RWPE1 (cell line): ENCODE measurements around the gene OSTN.
A peak's percentile ranks its signal among the peaks of the same experiment; 100 is the strongest.
"Not testable (repeated sequence)": the region's sequence is repeated elsewhere in the genome, so short reads cannot be mapped to it uniquely, and the experiment has no call there.

Experiments
- CTCF ChIA-PET: fragments of 350-600 bp; sonication (Branson Sonifier 250); formaldehyde crosslinking; extraction: SDS; loops from one replicate; lab custom pipeline; 2021; lab: Yijun Ruan, JAX
- POLR2A ChIA-PET: fragments of 400-600 bp; formaldehyde crosslinking; extraction: SDS; loops from one replicate; lab custom pipeline; 2020; ENCODE audit warnings: antibody characterized with exemption; ENCODE audit not compliant: low non-redundant PET; lab: Yijun Ruan, JAX
- DNase-seq: peaks from one replicate; pipeline ENCODE4 v3.0.0; 2012; ENCODE audit warnings: low spot score
- H3K27ac ChIP-seq: fragments of 450-650 bp; 2 replicates; pipeline ENCODE4 v1.5.1; 2017
- TF ChIP-seq, protein P1 (sequence below): fragments of 450-650 bp; conservative IDR thresholded peaks from 2 replicates; pipeline ENCODE4 v1.5.1; 2017; ENCODE audit warnings: low read depth, mild to moderate bottlenecking

Gene OSTN

DNA sequence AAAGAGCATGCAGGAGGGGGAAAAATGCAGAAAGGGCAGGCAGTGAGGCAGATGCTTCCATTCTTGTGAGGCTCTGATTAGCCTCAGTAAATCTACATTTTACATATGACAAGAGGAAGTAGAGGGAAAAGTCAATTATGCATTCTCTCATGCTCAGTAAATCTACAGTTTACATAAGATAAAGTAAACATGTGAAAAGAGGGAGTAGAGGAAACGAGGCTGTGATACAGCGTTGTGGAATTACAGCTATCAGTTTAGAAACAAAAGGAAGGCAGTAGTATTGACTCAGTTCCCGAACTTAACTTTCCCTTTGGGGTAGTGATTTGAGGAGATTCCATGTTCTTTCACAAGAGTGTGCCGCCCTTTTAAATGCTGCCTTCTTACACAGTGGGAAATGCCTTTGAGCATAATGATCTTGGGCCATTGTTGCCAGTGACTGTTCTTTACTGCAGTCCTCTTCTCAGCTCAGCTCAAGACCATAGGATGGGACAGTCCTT lies 39.3 kb downstream of the OSTN start:
- DNase-seq = peak; percentile 4

DNA sequence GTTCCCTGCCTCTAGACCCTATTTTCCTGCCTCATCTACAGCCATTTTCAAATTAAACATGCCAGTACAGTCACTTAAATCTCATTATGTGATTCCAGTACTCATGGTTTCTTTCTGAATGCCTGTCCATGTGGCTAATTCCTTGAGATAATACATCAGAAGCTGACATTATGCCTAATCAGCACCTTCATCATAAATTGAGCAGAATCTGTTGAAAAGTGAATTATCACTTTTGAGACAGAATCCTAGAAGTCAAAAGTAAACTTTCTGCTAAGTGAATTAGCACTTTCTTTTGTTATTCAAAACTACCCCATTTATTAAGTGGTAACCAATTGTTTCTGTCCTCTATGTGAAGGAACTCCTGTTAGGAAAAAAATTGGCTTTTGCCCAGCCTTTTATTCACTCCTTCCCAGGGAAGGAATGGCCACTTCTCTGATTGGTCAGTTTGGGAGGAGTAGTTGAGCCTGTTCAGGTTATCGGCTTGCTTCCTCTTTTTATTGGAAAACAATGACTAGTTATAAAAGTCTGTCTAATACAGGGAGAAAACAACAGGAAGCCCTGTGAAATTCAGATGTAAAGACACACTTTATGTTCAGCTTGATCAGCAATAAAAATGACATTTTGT lies 40.5 kb downstream of the OSTN start:
- ChIA-PET CTCF (interaction anchor here (1.4 kb wide), 1 partner anchor 117 kb away, joined by 4 read pairs; no protein-coding TSS in a partner anchor), POLR2A (no interaction called here)
- H3K27ac ChIP-seq = no peak overlapping the region
- TF ChIP-seq, protein P1, sequence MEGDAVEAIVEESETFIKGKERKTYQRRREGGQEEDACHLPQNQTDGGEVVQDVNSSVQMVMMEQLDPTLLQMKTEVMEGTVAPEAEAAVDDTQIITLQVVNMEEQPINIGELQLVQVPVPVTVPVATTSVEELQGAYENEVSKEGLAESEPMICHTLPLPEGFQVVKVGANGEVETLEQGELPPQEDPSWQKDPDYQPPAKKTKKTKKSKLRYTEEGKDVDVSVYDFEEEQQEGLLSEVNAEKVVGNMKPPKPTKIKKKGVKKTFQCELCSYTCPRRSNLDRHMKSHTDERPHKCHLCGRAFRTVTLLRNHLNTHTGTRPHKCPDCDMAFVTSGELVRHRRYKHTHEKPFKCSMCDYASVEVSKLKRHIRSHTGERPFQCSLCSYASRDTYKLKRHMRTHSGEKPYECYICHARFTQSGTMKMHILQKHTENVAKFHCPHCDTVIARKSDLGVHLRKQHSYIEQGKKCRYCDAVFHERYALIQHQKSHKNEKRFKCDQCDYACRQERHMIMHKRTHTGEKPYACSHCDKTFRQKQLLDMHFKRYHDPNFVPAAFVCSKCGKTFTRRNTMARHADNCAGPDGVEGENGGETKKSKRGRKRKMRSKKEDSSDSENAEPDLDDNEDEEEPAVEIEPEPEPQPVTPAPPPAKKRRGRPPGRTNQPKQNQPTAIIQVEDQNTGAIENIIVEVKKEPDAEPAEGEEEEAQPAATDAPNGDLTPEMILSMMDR = no peak
- no peak for DNase-seq

More for the DNA sequence above, 39.3 kb downstream of the OSTN start:
- ChIA-PET POLR2A (no interaction called here), CTCF (no interaction called here)
- TF ChIP-seq, protein P1 = no peak
- H3K27ac ChIP-seq = no peak overlapping the region

DNA sequence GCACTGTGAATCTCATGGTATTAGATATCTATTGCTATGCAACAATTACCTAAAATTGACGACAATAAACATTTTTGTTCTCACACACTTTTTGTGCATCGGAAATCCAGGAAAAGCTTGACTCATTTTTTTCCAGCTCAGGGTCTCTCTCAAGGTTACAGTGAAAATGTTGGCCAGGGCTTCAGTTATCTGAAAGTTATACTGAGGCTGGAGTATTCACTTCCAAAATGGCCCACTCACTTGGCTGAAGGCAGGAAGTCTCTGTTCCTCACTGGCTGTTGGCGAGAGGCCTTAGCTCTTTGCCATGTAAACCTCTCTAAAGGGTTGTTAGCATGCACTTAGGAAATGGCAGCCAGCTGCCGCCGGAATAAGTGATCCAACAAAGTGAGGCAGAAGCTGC lies 41.4 kb downstream of the OSTN start:
- TF ChIP-seq, protein P1 = no peak
- DNase-seq = no peak
- CTCF ChIA-PET = interaction anchor here (1.4 kb wide), 1 partner anchor 116 kb away, joined by 4 read pairs; no protein-coding TSS in a partner anchor
- H3K27ac ChIP-seq = no peak overlapping the region
- POLR2A ChIA-PET = no interaction called here

DNA sequence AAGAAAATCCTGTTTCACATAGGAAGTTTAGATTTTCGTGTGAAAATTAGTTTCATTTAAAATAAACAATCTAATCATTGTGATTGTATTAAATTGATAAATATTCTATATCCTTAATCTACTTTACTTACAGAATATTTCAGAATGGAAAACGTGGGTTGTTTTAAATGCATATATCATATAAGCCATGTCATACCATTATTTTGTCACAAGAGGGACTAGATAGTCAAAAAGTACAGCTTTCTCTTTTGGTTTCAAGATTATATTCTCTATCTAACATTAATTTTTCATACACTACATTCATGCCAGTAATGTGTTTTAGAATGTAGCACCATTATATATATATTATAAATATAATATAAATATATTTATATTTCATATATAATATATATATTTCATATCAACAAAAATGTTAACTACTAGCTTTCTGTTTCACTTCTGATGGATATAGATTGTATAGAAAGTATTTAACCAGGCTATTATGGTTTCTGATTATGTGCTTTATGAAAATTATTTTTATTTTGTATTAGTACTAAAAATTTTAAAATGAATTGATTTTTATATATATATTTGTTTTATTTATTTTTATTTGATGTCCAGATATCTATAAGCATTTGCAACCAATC lies 45.3 kb downstream of the OSTN start:
- TF ChIP-seq, protein P1 = peak; percentile 43
- H3K27ac ChIP-seq = no peak overlapping the region
- ChIA-PET CTCF (interaction anchor here (0.5 to 1.0 kb wide), 4 partner anchors 21 to 133 kb away, joined by 3 to 4 read pairs (median 3); no protein-coding TSS in a partner anchor), POLR2A (no interaction called here)
- peak; percentile 14 for DNase-seq

DNA sequence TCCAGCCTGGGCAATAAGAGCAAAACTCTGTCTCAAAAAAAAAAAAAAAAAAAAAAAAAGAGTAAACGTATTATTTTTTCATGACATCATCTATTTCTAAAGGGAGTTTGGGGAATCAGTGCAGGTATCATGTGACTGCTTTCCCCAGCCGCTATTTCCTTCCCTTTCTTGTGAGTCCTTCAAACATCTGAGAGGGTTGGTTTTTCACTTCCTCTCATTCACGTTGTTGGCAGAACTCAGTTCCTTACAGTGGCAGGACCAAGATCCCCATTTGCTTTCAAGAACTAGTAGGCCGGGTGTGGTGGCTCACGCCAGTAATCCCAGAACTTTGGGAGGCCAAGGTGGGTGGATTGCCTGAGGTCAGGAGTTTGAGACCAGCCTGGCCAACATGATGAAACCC lies 47.0 kb downstream of the OSTN start:
- POLR2A ChIA-PET, H3K27ac ChIP-seq, DNase-seq, CTCF ChIA-PET: not testable (repeated sequence)

DNA sequence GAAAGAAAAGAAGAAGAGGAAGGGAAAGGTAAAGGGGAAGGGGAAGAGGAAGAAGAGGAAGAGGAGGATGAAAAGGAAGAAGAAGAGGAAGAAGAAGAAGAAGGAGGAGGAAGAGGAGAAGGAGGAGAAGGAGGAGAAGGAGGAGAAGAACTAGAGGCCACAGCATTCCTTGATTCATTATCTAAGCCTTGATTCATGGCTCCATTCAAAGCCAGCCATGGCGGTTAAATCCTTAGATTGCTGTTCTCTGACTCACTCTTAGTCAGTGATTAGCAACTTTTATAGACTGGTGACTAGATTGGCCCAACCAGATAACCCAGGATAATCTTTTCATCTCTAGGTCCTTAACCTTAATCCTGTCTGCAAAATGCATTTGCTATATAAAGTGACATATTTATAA lies 47.6 kb downstream of the OSTN start:
- CTCF ChIA-PET = no interaction called here
- DNase-seq = peak; percentile 67
- H3K27ac ChIP-seq = no peak overlapping the region
- TF ChIP-seq, protein P1 = no peak
- POLR2A ChIA-PET = no interaction called here
